Measurements from ENCODE around the gene LPAR1.
A peak's percentile ranks its signal among the peaks of the same experiment; 100 is the strongest.

The LPAR1 gene

GRCh38 chr9:111038331-111039230 lies at the start of gene LPAR1:
Gene LPAR1 (minus strand): TSS chr9:111038470. CDS start chr9:110972117, 66,353 bp downstream.
- DNase-seq (ENCODE audit: low read depth) = peak; percentile 66
- TF ChIP-seq CTCF (conservative IDR thresholded peaks at IDR 0.05; ENCODE audit: control insufficient read depth, insufficient read depth, low read depth, low read length) = no peak
- H3K4me3 ChIP-seq (ENCODE audit: control insufficient read depth, low read depth, low read length) = peak within 1 kb of the TSS; percentile 83

- no peak for TF ChIP-seq CTCF (conservative IDR thresholded peaks at IDR 0.05; ENCODE audit: control insufficient read depth, insufficient read depth, low read depth, low read length)
- no peak overlapping the region for H3K4me3 ChIP-seq (ENCODE audit: control insufficient read depth, low read depth, low read length)
Measured at GRCh38 chr9:111078391-111079038, 40.2 kb upstream of the LPAR1 start.

GRCh38 chr9:111076519-111076918 lies 38.2 kb upstream of the LPAR1 start:
- no peak overlapping the region for H3K4me3 ChIP-seq (ENCODE audit: control insufficient read depth, low read depth, low read length)
- TF ChIP-seq CTCF (conservative IDR thresholded peaks at IDR 0.05; ENCODE audit: control insufficient read depth, insufficient read depth, low read depth, low read length) = no peak
- DNase-seq (ENCODE audit: low read depth) = no peak

More at GRCh38 chr9:111078391-111079038, 40.2 kb upstream of the LPAR1 start:
- no peak for DNase-seq (ENCODE audit: low read depth)

GRCh38 chr9:111076042-111076441 lies 37.8 kb upstream of the LPAR1 start:
- no peak for TF ChIP-seq CTCF (conservative IDR thresholded peaks at IDR 0.05; ENCODE audit: control insufficient read depth, insufficient read depth, low read depth, low read length)
- no peak for DNase-seq (ENCODE audit: low read depth)
- H3K4me3 ChIP-seq (ENCODE audit: control insufficient read depth, low read depth, low read length) = no peak overlapping the region

- no peak overlapping the region for H3K4me3 ChIP-seq (ENCODE audit: control insufficient read depth, low read depth, low read length)
- TF ChIP-seq CTCF (conservative IDR thresholded peaks at IDR 0.05; ENCODE audit: control insufficient read depth, insufficient read depth, low read depth, low read length) = peak; percentile 2
- DNase-seq (ENCODE audit: low read depth) = no peak
Measured at GRCh38 chr9:111074395-111074794, 36.1 kb upstream of the LPAR1 start.

- no peak overlapping the region for H3K4me3 ChIP-seq (ENCODE audit: control insufficient read depth, low read depth, low read length)
- DNase-seq (ENCODE audit: low read depth) = no peak
- TF ChIP-seq CTCF (conservative IDR thresholded peaks at IDR 0.05; ENCODE audit: control insufficient read depth, insufficient read depth, low read depth, low read length) = no peak
Measured at GRCh38 chr9:111069183-111069582, 30.9 kb upstream of the LPAR1 start.

All from fibroblast of mammary gland (primary cell).